HG02623 (cell line): ENCODE results near the gene SARNP.
A peak's percentile ranks its signal among the peaks of the same experiment; 100 is the strongest.

Experiments
- ATAC-seq: cut with Tn5 transposase; IDR thresholded peaks from one replicate; pipeline ENCODE4 v1.9.1; 2021; ENCODE audit warnings: moderate library complexity; ENCODE audit not compliant: unreplicated experiment

Gene SARNP

DNA sequence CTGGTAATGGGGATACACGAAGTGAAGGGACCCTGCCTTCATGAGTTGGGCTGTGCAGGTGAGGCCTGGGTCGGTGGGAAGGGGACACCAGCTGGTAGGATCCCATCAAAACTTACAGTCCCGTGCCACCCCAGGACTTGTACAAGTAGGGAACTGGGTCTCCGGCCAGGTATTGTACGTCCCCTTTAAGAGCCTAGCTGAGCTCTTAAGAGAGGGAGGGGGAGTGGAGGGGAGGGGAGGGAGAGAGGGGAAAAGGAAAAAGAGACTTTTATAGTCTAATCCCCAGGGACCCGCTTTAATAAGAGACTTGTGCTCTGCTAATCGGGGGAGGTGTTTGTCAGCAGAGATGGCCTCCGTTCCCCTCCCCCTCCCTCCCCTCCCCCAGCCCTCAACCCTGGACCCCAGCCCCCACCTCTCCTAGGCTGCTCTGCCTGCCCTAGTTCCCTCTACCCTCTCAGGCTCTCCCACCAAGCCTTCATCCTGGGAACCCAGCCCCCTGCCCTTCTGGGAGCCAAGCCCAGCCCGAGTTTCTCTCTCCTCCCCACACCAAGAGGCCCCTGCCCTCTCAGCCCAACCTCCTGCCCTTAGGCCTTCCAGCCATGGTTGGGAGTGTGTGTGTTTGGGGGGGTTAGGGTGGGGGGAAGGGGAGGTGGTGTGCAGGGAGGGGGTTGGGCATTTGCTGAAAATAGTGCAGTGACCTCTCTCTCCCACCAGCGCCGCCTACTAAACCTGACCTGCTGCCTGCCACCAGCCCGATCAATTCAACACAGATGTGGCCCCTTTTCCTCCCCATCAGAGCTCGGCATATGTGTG lies 72.0 kb downstream of the SARNP start:
- ATAC-seq = no peak

DNA sequence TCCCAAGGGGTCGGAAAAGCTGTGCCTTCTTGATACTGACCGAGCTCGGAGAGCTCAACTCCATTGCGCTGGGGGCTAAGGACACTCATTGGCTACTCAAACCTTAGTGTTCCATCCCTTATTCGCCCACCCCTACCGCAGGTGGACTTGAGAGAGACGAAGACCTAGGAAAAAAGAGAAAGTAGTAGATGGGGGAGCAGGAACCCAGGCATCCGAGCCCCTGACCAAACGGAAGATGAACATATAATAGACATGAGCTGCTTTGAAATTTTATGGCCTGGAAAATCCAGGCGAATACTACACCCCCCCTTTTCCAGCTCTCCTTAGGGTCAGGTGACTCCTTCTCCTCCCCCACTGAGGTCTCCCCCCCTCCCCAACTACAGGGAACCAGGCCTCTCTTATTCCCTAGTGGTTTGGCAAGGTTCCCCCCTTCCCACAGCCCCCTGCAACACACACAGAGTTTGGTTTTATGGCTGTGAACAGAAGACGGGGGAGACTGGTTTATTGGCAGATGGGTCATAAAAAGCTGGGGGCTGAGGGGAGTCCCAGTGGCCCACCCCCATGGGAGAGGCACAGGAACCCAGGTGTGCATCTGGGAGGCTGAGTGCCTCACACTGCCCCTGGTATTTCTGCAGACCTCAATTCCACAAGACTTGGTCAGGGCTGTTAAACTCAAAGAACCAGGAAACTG lies 73.0 kb downstream of the SARNP start:
- no peak for ATAC-seq

DNA sequence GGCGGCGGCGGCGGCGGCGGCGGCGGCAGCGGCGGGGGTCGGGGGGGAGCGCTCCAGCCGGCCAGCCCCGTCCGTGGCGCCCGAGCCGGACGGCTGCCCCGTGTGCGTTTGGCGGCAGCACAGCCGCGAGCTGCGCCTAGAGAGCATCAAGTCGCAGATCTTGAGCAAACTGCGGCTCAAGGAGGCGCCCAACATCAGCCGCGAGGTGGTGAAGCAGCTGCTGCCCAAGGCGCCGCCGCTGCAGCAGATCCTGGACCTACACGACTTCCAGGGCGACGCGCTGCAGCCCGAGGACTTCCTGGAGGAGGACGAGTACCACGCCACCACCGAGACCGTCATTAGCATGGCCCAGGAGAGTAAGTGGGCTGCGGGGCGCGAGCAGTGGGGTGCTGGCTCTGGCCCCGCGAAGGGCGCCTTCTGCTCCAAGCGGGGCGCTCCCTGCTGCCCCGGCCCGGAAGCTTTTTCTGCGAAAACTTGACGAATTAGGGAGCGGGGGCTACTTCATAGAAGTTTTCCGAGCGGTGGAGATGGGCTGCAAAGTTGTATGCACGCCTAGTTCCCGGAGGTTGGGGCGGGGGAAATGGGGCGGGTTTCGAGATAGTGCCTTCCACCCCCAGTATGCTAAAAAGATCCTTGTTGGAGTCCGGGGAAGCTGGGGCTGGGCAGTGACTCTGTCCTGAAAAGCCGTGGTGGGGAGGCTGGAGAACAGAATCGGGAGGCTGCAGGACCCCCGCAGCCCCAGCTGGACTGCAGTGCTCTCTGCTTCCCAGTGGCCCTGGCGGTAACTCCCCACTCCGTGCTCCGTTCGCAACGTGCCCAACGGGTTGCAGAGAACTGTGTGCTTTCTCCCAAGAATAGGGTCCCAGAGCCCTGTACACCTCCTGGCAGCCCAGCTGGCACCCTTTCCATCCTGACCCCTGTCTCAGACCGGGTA lies 73.9 kb downstream of the SARNP start:
- ATAC-seq = peak; percentile 28

DNA sequence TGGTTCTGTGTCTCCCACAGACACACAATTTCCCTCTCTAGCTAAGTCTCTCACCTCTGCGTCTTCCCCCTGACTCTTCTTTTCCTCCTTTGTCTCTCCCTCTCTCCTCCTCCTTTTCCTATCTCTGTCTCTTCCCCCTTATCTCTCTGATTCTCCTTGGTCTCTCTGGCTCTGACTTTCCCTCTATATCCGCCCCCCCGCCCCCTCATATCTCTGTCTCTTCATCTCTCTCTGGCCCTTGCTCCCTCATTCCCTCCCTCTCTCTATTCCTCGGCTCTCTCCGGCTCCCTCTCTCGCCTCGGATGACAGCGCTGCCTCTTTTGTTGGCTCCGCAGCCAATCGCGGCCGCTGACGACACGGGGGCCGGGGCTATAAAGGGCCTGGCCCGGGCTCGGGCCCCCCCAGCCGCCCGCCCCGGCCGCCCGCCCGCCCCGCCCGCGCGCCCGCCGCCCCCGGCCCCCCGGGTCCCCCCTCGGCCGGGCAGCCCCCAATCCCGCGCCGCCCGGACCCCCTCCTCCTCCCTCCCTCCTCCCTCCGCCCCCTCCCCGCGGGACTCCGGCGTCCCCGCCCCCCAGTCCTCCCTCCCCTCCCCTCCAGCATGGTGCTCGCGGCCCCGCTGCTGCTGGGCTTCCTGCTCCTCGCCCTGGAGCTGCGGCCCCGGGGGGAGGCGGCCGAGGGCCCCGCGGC lies 74.7 kb downstream of the SARNP start, which contains the start of gene GDF11:
GDF11 (plus strand) TSS at position 404 of the 687 bp plus-strand sequence; CDS start at position 599, 195 bp downstream.
- ATAC-seq = peak; percentile 36

DNA sequence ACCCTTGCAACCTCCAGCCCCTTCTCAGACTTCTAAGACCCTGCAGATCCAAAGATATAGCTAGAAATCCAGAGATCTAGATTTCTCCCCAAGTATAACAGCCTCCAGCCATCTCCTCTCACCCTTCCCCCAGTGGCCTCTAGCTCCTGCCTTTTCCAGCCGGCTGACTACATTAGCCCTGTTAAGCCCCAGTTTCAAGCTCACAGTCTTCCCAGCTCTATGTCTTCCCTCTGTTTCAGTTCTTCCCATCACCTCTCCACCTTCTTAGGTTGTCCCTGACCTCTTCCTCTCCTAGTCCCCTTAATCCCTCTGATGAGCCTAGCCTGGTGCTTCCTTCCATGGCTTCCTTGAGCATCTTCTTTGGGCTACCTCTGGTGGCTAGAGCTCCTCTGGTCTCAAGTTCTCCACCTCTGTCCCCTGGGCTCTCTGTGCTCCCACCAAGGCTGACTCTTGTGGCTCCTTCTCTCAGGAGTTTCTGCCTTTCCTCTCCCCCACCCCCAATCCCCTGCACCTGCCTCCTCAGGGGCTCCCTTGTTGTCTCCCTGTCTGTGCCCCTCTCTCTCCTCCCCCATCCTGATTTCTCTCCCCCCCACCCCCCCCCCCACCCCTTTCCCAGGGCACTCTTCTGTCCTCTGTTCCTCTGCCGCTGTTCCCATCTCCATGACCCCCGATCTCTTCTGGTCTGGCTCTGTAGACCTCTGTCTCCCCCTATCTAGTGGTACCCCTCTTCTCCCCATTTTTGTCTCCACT lies 75.4 kb downstream of the SARNP start:
- no peak for ATAC-seq

DNA sequence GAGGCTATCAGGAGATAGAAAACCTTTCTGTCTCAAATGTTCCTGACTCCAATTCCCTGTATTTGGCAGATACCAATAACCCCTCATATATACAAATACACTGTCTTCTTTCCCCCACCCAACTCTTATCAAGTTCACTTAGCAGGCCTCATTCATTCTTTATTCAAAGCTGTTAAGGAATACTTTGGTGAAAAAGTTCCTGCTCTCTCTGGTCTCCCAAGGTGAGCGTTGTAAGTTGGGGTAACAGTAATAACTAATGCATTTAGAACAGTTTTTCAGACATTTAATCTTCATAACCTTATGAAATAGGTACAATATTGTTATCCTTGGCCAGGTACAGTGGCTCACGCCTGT lies 78.5 kb downstream of the SARNP start:
- no peak for ATAC-seq

DNA sequence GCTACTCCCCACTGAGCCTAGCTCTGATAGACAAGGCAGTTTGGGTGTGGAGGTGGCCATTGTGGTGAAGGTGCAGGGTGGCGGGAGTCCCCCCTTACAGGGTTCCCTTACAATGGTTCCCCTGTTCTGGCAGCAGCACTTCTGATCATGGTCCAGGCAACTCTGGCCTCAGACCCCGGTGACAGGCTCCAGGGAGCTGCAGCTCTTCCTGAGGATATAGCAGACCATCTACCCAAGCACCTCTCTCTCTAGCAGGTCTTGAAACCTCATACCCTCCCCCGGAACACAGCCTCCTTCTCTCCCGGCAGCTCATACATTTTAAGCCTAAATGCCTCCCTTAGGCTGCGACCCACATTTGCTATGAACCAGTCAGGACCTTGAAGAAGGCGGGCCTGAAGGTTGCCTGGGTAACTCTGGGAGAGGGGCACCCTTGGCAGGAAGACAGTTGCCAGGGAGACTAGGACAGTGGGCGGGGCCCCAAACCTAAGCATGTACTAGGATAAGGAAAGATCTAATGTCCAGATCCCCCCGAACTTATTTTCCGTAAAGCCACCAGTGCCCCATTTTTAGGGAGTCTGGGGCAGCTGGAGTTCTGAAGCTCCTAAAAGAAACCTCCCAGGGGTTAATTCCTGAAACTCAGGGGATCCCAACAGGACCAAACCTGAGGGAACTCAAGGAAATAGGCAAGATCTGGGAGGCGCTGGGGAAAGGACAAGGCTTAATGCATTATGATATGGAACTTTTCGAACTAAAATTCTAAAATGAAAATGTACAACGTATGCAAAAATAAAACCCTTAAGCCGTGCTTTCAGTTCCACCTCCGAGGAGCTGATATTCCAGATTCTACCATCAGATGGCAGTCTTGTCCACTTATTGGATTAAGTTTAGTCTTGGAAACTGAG lies 79.2 kb downstream of the SARNP start:
- ATAC-seq = peak; percentile 85

- ATAC-seq = no peak
These were observed 79.9 kb downstream of the SARNP start for GRCh38 chr12:55737581-55738122.

GRCh38 chr12:55736780-55737580 lies 80.5 kb downstream of the SARNP start:
- ATAC-seq = peak; percentile 27

DNA sequence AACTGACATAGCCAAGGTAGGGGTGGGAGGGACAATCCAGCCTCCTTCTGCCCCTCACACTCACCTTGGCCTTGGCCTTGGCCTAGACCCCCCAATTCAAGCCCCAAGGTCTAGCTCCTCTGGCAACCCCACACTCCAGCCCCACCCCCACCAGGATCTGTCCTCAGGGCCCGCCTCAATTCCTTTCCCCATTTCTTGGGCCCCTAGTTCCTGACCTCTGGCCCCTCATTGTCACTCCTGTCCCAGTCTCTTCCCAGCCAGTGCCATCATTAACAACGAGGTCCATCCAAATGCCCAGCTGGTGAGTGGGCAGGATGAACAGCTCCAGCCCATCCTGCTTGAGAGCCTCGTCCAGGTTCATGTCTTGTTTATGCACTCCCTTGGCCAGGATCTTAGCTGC lies 81.4 kb downstream of the SARNP start:
- no peak for ATAC-seq

- ATAC-seq = no peak
These were observed 82.9 kb downstream of the SARNP start for GRCh38 chr12:55734595-55734994.

DNA sequence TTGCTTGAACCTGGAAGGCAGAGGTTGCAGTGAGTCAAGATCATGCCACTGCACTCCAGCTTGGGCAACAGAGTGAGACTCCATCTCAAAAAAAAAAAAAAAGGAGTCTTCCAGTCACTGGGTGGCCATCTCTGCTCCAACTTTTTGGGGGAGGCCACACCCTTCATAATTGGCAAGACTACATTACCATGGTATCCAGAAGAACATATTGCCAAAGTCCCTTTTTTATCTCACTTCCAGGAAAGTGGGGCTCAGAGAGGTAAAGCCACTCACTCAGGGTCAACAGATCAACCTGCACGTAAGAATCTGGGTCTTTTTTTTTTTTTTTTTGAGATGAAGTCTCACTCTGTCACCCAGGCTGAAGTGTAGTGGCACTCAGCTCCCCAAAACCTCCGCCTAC lies 83.7 kb downstream of the SARNP start:
- no peak for ATAC-seq

GRCh38 chr12:55733021-55733555 lies 84.4 kb downstream of the SARNP start:
- ATAC-seq = no peak

GRCh38 chr12:55732288-55732687 lies 85.2 kb downstream of the SARNP start:
- no peak for ATAC-seq

DNA sequence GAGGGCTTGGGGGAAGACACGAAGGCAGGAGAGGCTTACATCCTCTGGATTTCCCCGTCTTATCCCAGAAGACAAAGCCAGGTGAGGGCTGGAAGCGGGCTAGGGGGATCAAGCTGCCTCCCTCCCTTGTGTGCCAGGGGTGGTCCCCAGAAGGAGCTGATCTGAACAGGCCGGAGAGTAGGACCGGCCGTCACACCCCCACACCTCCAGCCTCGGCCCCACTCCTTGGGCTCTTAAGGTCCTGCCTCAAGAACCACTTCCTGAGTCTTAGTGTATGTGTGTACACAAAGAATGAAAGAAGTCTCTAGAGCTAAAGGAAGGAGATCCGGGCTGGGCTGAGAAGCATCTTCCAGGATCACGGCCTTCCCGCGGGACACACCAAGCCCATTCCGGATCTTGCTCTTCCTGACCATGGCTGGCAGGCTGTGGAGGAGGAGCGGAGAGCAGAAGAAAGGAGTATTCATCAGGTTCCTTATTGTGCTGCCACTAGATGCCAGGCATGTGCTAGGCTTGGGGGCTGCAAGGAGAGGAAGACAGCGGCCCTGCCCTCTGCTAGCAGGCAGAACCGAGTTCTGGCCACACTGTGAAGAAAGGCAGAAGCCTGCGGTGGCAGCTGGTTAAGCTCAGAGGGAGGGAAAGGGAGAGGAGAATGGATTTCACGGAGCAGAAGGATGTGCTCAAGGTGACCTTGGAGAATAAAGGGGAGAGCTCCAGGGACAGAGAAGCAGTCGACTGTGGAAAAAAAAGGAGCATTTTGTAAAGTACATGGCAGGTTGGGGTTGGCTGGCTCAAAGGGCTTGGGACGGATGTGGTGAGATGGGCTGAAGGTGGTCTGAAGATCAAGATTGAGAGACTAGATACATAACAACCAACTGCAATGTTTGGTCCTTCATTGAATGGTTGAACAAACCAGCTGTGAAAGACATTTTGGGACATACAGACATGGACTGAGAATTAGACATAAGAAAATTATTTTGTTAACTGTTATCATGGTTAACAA lies 87.4 kb downstream of the SARNP start:
- peak; percentile 33 for ATAC-seq
